ENCODE data around the gene RAB22A. TPM values are rescaled to one million over a fixed set of nuclear protein-coding genes. Genes with fewer than 3 reads are reported as not detected.

RAB22A gene
- total RNA-seq, 2 experiments from 2014 or later: 9.3 to 9.8 TPM

DNA sequence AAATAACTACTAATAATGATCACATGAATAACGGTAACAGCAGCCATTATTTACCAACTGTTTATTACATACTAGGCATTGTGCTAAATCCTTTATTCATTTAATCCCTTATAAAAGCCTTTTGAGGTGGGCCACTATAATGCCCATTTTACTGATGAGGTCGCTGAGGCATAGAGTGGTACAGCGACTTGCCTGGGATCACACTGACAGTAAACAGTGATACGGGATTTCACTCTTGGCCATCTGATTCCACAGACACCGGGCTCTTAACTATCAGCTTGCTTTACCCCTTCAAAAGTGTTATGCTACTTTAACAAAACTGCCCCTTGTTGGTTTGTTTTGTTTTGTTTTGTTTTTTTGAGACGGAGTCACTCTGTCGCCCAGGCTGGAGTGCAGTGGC is 2.2 kb upstream of the RAB22A start:
- Mint-ChIP-seq H3K36me3 (ENCODE audit: low read depth) (peaks cover 4% of the 10 kb centered on the region), H3K27ac (peak overlapping the region; percentile 90), H3K9me3 (no peaks in the 10 kb centered on the region), H3K4me1 (ENCODE audit: low read depth) (peaks cover 56% of the 10 kb centered on the region), H3K27me3 (ENCODE audit: low read depth) (no peaks in the 10 kb centered on the region), H3K4me3 (peak overlapping the region; percentile 58)
- no peak for DNase-seq
- intact Hi-C loops (cut with micrococcal nuclease): loop anchor here (1.0 to 10.0 kb wide), 10 partner anchors 54 to 1635 kb away; partner anchors contain the start of genes ATP5F1E, FAM217B, PPP1R3D and ZNF831
- CTCF ChIA-PET: interaction anchor here (2.2 kb wide), 1 partner anchor 11 kb away, joined by 7 read pairs; no protein-coding TSS in a partner anchor

DNA sequence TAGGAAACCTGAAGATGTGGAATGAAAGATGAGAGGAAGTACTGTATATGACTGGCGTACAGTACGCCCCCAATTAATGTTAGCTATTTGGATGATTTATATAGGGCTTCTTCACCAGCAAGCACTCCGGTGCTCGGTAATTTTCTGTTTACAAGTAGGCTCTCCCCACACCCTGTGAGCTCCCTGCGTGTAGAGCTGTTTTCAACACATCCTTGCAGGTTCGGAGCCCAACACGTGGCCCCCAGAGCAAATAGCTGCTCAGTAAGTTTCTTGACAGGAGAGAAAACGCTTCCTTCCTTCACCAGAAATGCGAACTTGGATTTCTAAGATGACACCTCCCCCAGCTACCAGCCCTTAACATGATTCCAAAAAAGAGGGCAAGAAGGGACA is 1.2 kb upstream of the RAB22A start:
- Mint-ChIP-seq H3K36me3 (ENCODE audit: low read depth) (peaks cover 12% of the 10 kb centered on the region), H3K9me3 (no peaks in the 10 kb centered on the region), H3K4me1 (ENCODE audit: low read depth) (peaks cover 64% of the 10 kb centered on the region), H3K4me3 (peak overlapping the region; percentile 81), H3K27me3 (ENCODE audit: low read depth) (no peaks in the 10 kb centered on the region), H3K27ac (peak overlapping the region; percentile 90)
- DNase-seq: peak; percentile 26
- intact Hi-C loops (cut with micrococcal nuclease): loop anchor here (5.0 to 10.0 kb wide), 4 partner anchors 727 to 1634 kb away; partner anchors contain the start of genes ATP5F1E, FAM217B, PPP1R3D and ZNF831
- CTCF ChIA-PET: no interaction called here

DNA sequence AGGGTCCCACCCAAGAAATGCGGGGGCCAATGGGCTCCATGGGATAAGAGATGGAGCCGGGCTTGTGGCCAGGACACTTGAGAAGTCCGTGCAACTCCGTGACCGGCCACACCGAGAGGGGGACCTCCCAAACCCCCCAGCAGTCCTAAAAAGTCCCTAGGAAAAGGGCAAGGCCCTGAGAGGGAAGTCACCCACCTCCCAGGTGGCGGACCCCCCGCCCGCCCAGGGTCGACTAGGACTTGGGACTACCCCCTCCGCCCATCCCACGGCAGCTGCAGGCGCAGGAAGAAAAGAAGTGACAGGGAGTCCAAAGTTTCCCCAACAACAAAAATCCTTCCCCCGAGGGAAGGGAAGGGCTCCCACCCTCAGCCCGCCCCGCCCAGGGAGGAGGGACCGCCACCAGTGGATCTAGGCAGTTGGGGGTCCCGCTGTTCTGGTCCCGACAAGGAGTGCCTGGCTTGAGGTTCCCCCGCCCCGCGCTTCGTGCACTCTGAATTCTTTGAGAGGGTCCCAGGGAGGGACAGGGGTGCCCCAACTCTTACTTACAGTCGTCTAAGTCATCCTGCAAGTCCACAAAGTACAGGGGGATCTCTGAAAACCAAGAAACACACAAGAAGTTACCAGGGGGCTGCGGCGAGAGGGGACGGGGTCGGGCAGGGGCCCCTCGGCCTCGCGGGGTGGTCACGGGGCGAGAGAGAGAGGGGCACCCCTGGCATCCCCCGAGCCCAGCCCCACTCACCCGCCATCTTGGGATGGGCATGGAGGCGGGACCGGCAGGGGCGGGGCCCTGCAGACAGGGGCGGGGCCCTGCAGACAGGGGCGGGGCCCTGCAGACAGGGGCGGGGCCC is 611 bp upstream of the RAB22A start:
- Mint-ChIP-seq H3K4me3 (peak overlapping the region; percentile 81), H3K9me3 (no peaks in the 10 kb centered on the region), H3K4me1 (ENCODE audit: low read depth) (peaks cover 66% of the 10 kb centered on the region), H3K36me3 (ENCODE audit: low read depth) (peaks cover 17% of the 10 kb centered on the region), H3K27me3 (ENCODE audit: low read depth) (no peaks in the 10 kb centered on the region), H3K27ac (peak overlapping the region; percentile 90)
- CTCF ChIA-PET: no interaction called here
- peak; percentile 64 for DNase-seq
- intact Hi-C loops (cut with micrococcal nuclease): loop anchor here (1.0 to 10.0 kb wide), 6 partner anchors 80 to 1633 kb away; partner anchors contain the start of genes ATP5F1E, FAM217B, PPP1R3D and VAPB

DNA sequence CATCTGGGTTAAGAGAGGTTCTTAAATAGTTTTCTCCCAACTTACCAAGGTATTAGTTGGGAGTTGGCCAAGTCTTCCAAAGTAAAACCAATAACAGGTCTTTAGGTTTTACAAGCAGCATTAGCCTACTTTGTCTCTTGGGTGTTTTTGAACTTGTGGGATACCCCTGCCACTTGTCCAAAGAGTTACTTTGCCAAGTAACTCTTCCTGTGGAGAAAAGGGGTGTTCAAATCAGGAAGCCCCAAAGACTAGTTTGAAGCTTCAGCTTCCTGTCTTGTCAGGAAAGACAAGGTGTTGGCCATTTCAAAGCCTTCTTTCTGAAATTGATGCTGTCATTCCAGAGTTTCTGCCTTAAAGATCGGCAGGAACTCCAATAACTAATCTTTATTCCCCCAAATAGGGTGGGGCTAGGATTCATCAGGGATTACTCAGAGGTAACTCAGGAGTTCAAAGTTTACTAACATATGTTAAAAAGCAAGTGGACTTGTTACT is 822 bp downstream of the RAB22A start:
- H3K4me1 Mint-ChIP-seq (ENCODE audit: low read depth): peaks cover 72% of the 10 kb centered on the region
- CTCF ChIA-PET: no interaction called here
- H3K9me3 Mint-ChIP-seq: no peaks in the 10 kb centered on the region
- H3K4me3 Mint-ChIP-seq: peak overlapping the region; percentile 93
- H3K36me3 Mint-ChIP-seq (ENCODE audit: low read depth): peaks cover 24% of the 10 kb centered on the region
- H3K27me3 Mint-ChIP-seq (ENCODE audit: low read depth): no peaks in the 10 kb centered on the region
- no peak for DNase-seq
- intact Hi-C loops (cut with micrococcal nuclease): loop anchor here (1.0 kb wide), 1 partner anchor 42 kb away; no protein-coding TSS in a partner anchor
- H3K27ac Mint-ChIP-seq: peak overlapping the region; percentile 85

DNA sequence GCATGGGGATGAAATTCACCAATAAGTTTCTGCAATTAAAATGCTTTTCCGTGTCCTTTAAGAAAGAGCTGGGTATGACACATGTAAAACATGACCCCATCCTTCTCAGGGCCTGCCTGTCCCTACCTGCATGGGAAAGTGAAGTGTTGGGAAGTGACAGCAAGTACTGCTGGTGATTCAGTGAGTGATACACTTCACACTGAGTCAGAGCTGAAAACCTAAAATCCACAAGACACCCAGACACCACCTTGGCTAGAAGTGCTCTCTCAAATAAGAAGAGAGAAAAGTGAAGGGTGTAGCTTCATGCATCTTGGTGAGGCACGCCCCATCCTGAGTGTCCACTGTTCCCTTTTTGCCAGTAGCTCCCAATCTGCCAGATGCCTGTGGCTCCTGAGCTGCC is 3.3 kb downstream of the RAB22A start:
- intact Hi-C loops (cut with micrococcal nuclease): no loop called here
- CTCF ChIA-PET: interaction anchor here (0.7 kb wide), 1 partner anchor 28 kb away, joined by 3 read pairs; no protein-coding TSS in a partner anchor
- peak overlapping the region; percentile 27 for H3K4me3 Mint-ChIP-seq
- DNase-seq: peak; percentile 69
- H3K27ac Mint-ChIP-seq: peak overlapping the region; percentile 83
- peaks cover 62% of the 10 kb centered on the region for H3K4me1 Mint-ChIP-seq (ENCODE audit: low read depth)
- peaks cover 38% of the 10 kb centered on the region for H3K36me3 Mint-ChIP-seq (ENCODE audit: low read depth)
- H3K27me3 Mint-ChIP-seq (ENCODE audit: low read depth): no peaks in the 10 kb centered on the region
- H3K9me3 Mint-ChIP-seq: no peaks in the 10 kb centered on the region

DNA sequence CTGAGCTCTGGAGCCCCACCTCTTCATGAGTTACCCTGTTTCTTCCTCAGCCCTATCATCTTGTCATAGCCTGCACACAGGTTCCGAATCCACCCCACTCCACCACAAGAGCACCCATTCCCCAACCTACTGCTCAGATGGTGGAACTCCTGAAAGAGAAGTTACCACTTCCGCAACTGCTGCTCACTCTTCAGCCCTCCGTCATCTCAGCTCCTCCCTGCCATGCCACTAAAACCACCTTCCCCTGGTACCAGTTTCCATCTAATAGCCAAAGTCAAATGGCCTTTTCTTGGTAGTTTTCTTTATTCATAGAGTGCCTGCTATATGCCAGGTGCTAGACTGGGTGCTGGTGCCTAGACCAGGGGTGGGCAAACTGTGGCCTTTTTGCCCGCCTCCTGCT is 3.9 kb downstream of the RAB22A start:
- peaks cover 57% of the 10 kb centered on the region for H3K4me1 Mint-ChIP-seq (ENCODE audit: low read depth)
- peak; percentile 8 for DNase-seq
- H3K27me3 Mint-ChIP-seq (ENCODE audit: low read depth): no peaks in the 10 kb centered on the region
- H3K9me3 Mint-ChIP-seq: no peaks in the 10 kb centered on the region
- peak overlapping the region; percentile 83 for H3K27ac Mint-ChIP-seq
- peak overlapping the region; percentile 27 for H3K4me3 Mint-ChIP-seq
- H3K36me3 Mint-ChIP-seq (ENCODE audit: low read depth): peaks cover 37% of the 10 kb centered on the region
- intact Hi-C loops (cut with micrococcal nuclease): no loop called here
- CTCF ChIA-PET: interaction anchor here (0.7 kb wide), 1 partner anchor 29 kb away, joined by 3 read pairs; no protein-coding TSS in a partner anchor

DNA sequence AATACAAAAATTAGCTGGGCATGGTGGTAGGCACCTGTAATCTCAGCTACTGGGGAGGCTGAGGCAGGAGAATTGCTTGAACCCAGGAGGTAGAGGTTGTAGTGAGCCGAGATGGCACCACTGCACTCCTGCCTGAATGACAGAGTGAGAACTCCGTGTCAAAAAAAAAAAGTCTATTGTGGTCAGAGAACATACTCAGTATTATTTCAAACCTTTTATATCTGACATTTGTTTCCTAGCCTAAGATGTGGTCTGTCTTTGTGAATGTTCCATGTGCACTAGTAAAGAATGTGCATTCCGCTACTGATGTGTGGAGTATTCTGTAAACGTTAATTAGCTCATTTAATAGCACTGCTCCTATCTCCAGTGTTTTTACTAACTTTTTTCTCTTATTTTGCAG is 11.7 kb downstream of the RAB22A start:
- H3K9me3 Mint-ChIP-seq: no peaks in the 10 kb centered on the region
- CTCF ChIA-PET: interaction anchor here (0.6 to 0.7 kb wide), 2 partner anchors 25 to 102 kb away, joined by 3 read pairs; no protein-coding TSS in a partner anchor
- H3K27me3 Mint-ChIP-seq (ENCODE audit: low read depth): no peaks in the 10 kb centered on the region
- peaks cover 17% of the 10 kb centered on the region for H3K36me3 Mint-ChIP-seq (ENCODE audit: low read depth)
- H3K27ac Mint-ChIP-seq: no peak overlapping the region
- no peak overlapping the region for H3K4me3 Mint-ChIP-seq
- peaks cover 59% of the 10 kb centered on the region for H3K4me1 Mint-ChIP-seq (ENCODE audit: low read depth)
- intact Hi-C loops (cut with micrococcal nuclease): no loop called here
- DNase-seq: no peak

DNA sequence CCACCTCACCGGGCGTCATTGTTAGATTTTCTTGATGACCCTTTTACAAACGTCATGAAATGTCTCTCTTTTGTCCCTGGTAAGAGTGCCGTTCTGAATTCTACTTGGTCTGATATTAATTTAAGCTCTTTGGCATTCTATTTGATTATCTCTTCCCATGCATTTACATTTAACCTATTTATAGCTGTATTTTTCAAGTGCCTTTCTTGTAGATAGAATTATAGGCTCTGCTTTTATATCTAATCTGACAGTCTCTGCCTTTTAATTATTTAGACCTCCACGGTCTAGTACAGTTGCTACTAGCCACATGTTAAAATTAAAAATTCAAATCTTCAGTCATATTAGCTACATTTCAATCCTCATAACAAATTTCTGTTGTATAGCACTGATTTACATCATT is 12.6 kb downstream of the RAB22A start:
- H3K9me3 Mint-ChIP-seq: no peaks in the 10 kb centered on the region
- CTCF ChIA-PET: interaction anchor here (0.6 kb wide), 1 partner anchor 88 kb away, joined by 3 read pairs; no protein-coding TSS in a partner anchor
- H3K27me3 Mint-ChIP-seq (ENCODE audit: low read depth): no peaks in the 10 kb centered on the region
- H3K4me1 Mint-ChIP-seq (ENCODE audit: low read depth): peaks cover 59% of the 10 kb centered on the region
- H3K4me3 Mint-ChIP-seq: no peak overlapping the region
- peaks cover 12% of the 10 kb centered on the region for H3K36me3 Mint-ChIP-seq (ENCODE audit: low read depth)
- DNase-seq: no peak
- H3K27ac Mint-ChIP-seq: no peak overlapping the region
- intact Hi-C loops (cut with micrococcal nuclease): no loop called here

DNA sequence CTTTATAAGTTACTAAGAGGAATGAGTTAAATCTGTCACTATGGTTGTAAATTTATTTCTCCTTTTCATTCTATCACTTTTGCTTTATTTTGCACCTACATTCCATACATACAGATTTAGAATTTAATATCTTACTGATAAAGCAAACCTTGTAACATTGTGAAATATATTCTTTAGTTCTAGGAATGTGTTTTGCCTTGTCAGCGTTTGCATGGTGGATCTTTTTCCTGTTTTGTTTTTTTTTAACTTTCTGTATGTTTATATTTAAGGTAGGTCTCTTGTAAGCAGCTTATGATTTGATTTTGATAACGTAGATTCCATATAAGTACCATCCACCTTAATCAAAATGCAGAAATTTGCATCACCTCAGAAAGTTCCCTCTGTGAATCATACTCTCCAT is 16.4 kb downstream of the RAB22A start:
- DNase-seq: no peak
- Mint-ChIP-seq H3K4me1 (ENCODE audit: low read depth) (peaks cover 62% of the 10 kb centered on the region), H3K27me3 (ENCODE audit: low read depth) (no peaks in the 10 kb centered on the region), H3K27ac (no peak overlapping the region), H3K4me3 (no peak overlapping the region), H3K9me3 (no peaks in the 10 kb centered on the region), H3K36me3 (ENCODE audit: low read depth) (peaks cover 6% of the 10 kb centered on the region)
- CTCF ChIA-PET: no interaction called here
- intact Hi-C loops (cut with micrococcal nuclease): no loop called here

DNA sequence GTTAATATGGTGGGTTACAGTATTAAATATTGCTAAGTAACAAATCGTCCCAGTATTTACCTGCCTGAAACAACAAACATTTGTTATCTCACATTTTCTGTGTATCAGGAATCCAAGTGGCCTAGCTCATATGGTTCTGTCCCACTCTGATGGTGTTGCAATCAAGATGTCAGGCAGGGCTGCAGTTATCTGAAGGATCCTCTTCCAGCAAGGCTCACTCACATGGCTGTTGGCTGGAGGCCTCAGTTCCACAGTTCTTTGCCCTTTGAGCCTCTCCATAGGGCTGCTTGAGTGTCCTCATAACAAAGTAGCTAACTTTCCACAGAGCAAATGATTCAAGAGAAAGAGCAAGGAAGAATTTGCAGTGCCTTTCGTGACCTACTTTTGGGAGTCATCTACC is 17.7 kb downstream of the RAB22A start:
- Mint-ChIP-seq H3K36me3 (ENCODE audit: low read depth) (peaks cover 4% of the 10 kb centered on the region), H3K27me3 (ENCODE audit: low read depth) (no peaks in the 10 kb centered on the region), H3K4me1 (ENCODE audit: low read depth) (peaks cover 53% of the 10 kb centered on the region), H3K4me3 (no peak overlapping the region), H3K27ac (no peak overlapping the region), H3K9me3 (no peaks in the 10 kb centered on the region)
- intact Hi-C loops (cut with micrococcal nuclease): no loop called here
- CTCF ChIA-PET: interaction anchor here (0.6 kb wide), 1 partner anchor 45 kb away, joined by 3 read pairs; no protein-coding TSS in a partner anchor
- no peak for DNase-seq

DNA sequence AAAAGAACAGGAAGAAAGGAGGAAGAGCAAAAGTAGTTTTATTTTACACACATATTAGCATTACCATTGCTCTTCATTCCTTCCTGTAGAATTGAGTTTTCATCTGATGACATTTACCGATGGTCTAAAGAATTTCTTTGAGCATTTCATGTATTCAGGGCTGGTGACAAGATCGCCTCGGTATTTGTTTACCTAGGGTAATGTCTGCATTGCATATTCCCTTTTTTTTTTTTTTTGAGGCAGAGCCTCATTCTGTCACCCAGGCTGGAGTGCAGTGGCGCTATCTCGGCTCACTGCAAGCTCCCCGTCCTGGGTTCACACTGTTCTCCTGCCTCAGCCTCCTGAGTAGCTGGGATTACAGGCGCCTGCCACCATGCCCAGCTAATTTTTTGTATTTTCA is 19.3 kb downstream of the RAB22A start:
- intact Hi-C loops (cut with micrococcal nuclease): no loop called here
- peaks cover 47% of the 10 kb centered on the region for H3K4me1 Mint-ChIP-seq (ENCODE audit: low read depth)
- no peaks in the 10 kb centered on the region for H3K27me3 Mint-ChIP-seq (ENCODE audit: low read depth)
- DNase-seq: no peak
- CTCF ChIA-PET: no interaction called here
- no peak overlapping the region for H3K27ac Mint-ChIP-seq
- H3K9me3 Mint-ChIP-seq: no peaks in the 10 kb centered on the region
- peaks cover 7% of the 10 kb centered on the region for H3K36me3 Mint-ChIP-seq (ENCODE audit: low read depth)
- no peak overlapping the region for H3K4me3 Mint-ChIP-seq

DNA sequence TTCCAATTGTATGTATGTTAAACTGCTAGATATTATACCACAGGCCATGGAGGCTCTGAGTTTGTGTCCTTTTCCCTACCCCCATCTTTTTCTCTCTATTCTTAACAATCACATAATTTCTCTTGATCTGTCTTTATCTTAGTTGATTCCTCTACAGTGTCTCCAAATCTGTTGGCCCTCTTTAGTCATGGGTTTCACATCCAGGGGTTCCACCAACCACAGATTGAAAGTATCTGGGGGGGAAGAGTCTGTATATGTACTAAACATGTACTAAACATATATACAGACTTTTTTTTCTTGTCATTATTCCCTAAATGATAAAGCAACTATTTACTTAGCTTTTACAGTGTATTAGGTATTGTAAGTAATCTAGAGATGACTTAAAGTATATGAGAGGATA is 20.2 kb downstream of the RAB22A start:
- intact Hi-C loops (cut with micrococcal nuclease): no loop called here
- H3K4me1 Mint-ChIP-seq (ENCODE audit: low read depth): peaks cover 41% of the 10 kb centered on the region
- H3K9me3 Mint-ChIP-seq: no peaks in the 10 kb centered on the region
- H3K4me3 Mint-ChIP-seq: no peak overlapping the region
- CTCF ChIA-PET: interaction anchor here (0.6 kb wide), 1 partner anchor 10 kb away, joined by 3 read pairs; no protein-coding TSS in a partner anchor
- no peak overlapping the region for H3K27ac Mint-ChIP-seq
- no peak for DNase-seq
- H3K36me3 Mint-ChIP-seq (ENCODE audit: low read depth): peaks cover 7% of the 10 kb centered on the region
- no peaks in the 10 kb centered on the region for H3K27me3 Mint-ChIP-seq (ENCODE audit: low read depth)

Data from activated naive CD4-positive, alpha-beta T cell treated with anti-CD3 and anti-CD28 coated beads for 36 hours (primary cell).